Measurements from ENCODE around the gene RPS3.

GRCh38 chr11:75349521-75350116, 49.7 kb upstream of the RPS3 start:
- TF ChIP-seq CTCF (IDR thresholded peaks at IDR 0.05) (no peak), POLR2A (IDR thresholded peaks at IDR 0.05) (no peak)
